K562 (cell line): ENCODE results near the gene MCM5. TPM values are rescaled to one million over a fixed set of nuclear protein-coding genes. Genes with fewer than 3 reads are reported as not detected.

Source experiments
- CBFA2T2 ChIP-seq: fragments of 450-650 bp; conservative IDR thresholded peaks from 2 replicates; pipeline ENCODE4 v1.6.1; 2017; ENCODE audit warnings: mild to moderate bottlenecking
- FOSL1 ChIP-seq: fragments of 200-800 bp; sonication (Bioruptor generic); conservative IDR thresholded peaks from 2 replicates; pipeline ENCODE4 v1.6.1; 2016; ENCODE audit warnings: missing genetic modification characterization, missing compliant biosample characterization
- GABPB2 ChIP-seq: fragments of 250-450 bp; sonication (Bioruptor Pico); conservative IDR thresholded peaks from 2 replicates; pipeline ENCODE4 v1.5.1; 2021; ENCODE audit warnings: mild to moderate bottlenecking
- HNRNPL ChIP-seq: fragments of 200-400 bp; formaldehyde crosslinking; IDR thresholded peaks from 2 replicates; pipeline ENCODE4 v1.6.1; 2017; ENCODE audit warnings: low read depth, mild to moderate bottlenecking, low read length
- HSF4 ChIP-seq: fragments of 250-450 bp; sonication (Bioruptor Pico); IDR thresholded peaks from 2 replicates; pipeline ENCODE4 v2.1.2; 2022; ENCODE audit warnings: mild to moderate bottlenecking, moderate library complexity, borderline replicate concordance
- KDM5B ChIP-seq: fragments of 200-600 bp; sonication (generic); IDR thresholded peaks from 2 replicates; pipeline ENCODE4 v1.6.1; 2012; ENCODE audit warnings: low read depth, mild to moderate bottlenecking, moderate library complexity, low read length, control low read depth, inconsistent platforms; ENCODE audit not compliant: insufficient replicate concordance
- MCM2 ChIP-seq: fragments of 450-650 bp; IDR thresholded peaks from 2 replicates; pipeline ENCODE4 v1.6.1; 2017; ENCODE audit warnings: low read depth, mild to moderate bottlenecking
- MCM5 ChIP-seq: fragments of 450-650 bp; IDR thresholded peaks from 2 replicates; pipeline ENCODE4 v1.6.1; 2016; ENCODE audit warnings: low read depth
- NR4A1 ChIP-seq, 2 experiments: fragments of 250-450 bp in 1 of 2; fragments of 450-650 bp in 1 of 2; sonication (Bioruptor Pico) in 1 of 2; IDR thresholded peaks; 2 replicates each; pipeline versions ENCODE4 v1.4.0 to v1.6.1; 2016 to 2020; ENCODE audit warnings: mild to moderate bottlenecking in 2 of 2, missing compliant biosample characterization in 1 of 2, missing genetic modification characterization in 1 of 2, moderate library complexity in 1 of 2
- SP2 ChIP-seq: IDR thresholded peaks from 2 replicates; pipeline ENCODE4 v1.6.1; 2011; ENCODE audit warnings: mild to moderate bottlenecking, low read depth, low read length, moderate library complexity; ENCODE audit not compliant: poor library complexity, severe bottlenecking; ENCODE audit errors: extremely low read depth
- STAG1 ChIP-seq: sonication (generic); formaldehyde crosslinking; IDR thresholded peaks from 2 replicates; pipeline ENCODE4 v1.5.0; 2020; ENCODE audit warnings: missing genetic modification reagents, borderline replicate concordance
- TEAD4 ChIP-seq, 2 experiments: sonication (generic) in 1 of 2; formaldehyde crosslinking in 1 of 2; IDR thresholded peaks; 2 replicates each; pipeline versions ENCODE4 v1.6.1 to v1.8.0; 2012 to 2022; ENCODE audit warnings: borderline replicate concordance in 1 of 2, inconsistent platforms in 1 of 2, low read length in 1 of 2, mild to moderate bottlenecking in 1 of 2, missing genetic modification reagents in 1 of 2
- ZBTB1 ChIP-seq: sonication (generic); formaldehyde crosslinking; IDR thresholded peaks from 2 replicates; pipeline ENCODE4 v1.8.1; 2023; ENCODE audit warnings: missing genetic modification reagents, low read depth, mild to moderate bottlenecking, borderline replicate concordance
- ZNF232 ChIP-seq: sonication (generic); formaldehyde crosslinking; IDR thresholded peaks from 2 replicates; pipeline ENCODE4 v1.8.0; 2022; ENCODE audit warnings: mild to moderate bottlenecking, missing genetic modification reagents
- ZNF41 ChIP-seq: fragments of 250-450 bp; sonication (Bioruptor Pico); conservative IDR thresholded peaks from 2 replicates; pipeline ENCODE4 v1.4.0; 2020; ENCODE audit warnings: mild to moderate bottlenecking
- polyA plus RNA-seq, 8 experiments: library from polyadenylated mRNA; depleted of rRNA in 4 of 8; stranded (reverse) in 5 of 8; unstranded in 3 of 8; fragments of >200 nt; fragmentation: Nextera tagmentation in 2 of 8; fragmentation: Illumina TruSeq in 1 of 8; extraction: Ambion mirVana in 2 of 8; extraction: Trizol in 1 of 8; gene quantifications; 2 replicates each; pipeline versions ENCODE4 v1.2.1 to v1.2.3, GENCODE V29; 2011 to 2014; ENCODE audit warnings: inconsistent platforms in 1 of 8, missing spikeins in 1 of 8
- total RNA-seq, 7 experiments: library from RNA; depleted of rRNA in 6 of 7; stranded (reverse); fragments of >200 nt in 6 of 7; fragmentation: Illumina TruSeq in 2 of 7; extraction: Trizol in 2 of 7; gene quantifications; 2 replicates each; pipeline versions ENCODE4 v1.2.1 to v1.2.3, GENCODE V29; 2011 to 2021; ENCODE audit warnings: low replicate concordance in 1 of 7
- TF ChIP-seq, protein P1 (sequence below): fragments of 450-650 bp; formaldehyde crosslinking; IDR thresholded peaks from 2 replicates; pipeline ENCODE4 v1.4.0; 2022; ENCODE audit warnings: missing genetic modification characterization
- TF ChIP-seq, protein P2 (sequence below): fragments of 250-450 bp; sonication (Bioruptor Pico); IDR thresholded peaks from 2 replicates; pipeline ENCODE4 v1.5.0; 2021
- TF ChIP-seq, protein P3 (sequence below), 3 experiments: fragments of 200-800 bp in 1 of 3; sonication (Bioruptor generic) in 1 of 3; sonication (generic) in 1 of 3; formaldehyde crosslinking in 1 of 3; IDR thresholded peaks; 2 replicates each; pipeline versions ENCODE4 v1.6.1 to v1.8.0; 2016 to 2022; ENCODE audit warnings: mild to moderate bottlenecking in 2 of 3, missing compliant biosample characterization in 2 of 3, missing genetic modification characterization in 2 of 3, missing genetic modification reagents in 1 of 3
- TF ChIP-seq, protein P4 (sequence below): fragments of 250-450 bp; sonication (Bioruptor Pico); IDR thresholded peaks from 2 replicates; pipeline ENCODE4 v1.4.0; 2020; ENCODE audit warnings: borderline replicate concordance
- TF ChIP-seq, protein P5 (sequence below): fragments of 450-650 bp; IDR thresholded peaks from 2 replicates; pipeline ENCODE4 v1.6.1; 2016; ENCODE audit warnings: borderline replicate concordance

MCM5 gene
- total and polyA plus RNA-seq, 9 of the 15 experiments (the other 6 are each of a cell fraction or from before 2014, with no cell fraction given): 5.6 to 180 (median 66.1) TPM

DNA sequence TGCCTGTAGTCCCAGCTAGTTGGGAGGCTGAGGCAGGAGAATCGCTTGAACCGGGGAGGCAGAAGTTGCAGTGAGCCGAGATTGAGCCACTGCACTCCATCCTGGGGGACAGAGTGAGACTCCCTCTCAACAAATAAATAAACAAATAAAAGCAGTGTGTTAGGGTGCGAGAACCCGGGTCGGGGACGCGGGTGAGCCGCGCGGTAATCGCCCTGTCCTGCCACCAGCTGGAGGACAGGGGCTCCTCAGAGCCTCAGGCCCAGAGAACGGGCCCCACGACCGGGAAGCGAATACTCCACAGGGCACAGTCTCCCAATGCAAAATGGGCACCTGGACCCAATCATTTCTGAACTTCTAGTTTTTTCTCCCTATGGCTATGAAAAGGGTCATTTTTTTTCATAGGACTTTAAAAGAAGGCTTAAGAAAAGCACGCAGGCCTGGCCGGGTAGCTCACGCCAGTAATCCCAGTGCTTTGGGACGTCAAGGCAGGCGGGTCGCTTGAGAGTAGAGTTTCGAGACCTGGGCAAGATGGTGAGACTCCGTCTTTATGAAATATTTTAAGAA is 744 bp upstream of the MCM5 start (continued):
- TF ChIP-seq, protein P1, sequence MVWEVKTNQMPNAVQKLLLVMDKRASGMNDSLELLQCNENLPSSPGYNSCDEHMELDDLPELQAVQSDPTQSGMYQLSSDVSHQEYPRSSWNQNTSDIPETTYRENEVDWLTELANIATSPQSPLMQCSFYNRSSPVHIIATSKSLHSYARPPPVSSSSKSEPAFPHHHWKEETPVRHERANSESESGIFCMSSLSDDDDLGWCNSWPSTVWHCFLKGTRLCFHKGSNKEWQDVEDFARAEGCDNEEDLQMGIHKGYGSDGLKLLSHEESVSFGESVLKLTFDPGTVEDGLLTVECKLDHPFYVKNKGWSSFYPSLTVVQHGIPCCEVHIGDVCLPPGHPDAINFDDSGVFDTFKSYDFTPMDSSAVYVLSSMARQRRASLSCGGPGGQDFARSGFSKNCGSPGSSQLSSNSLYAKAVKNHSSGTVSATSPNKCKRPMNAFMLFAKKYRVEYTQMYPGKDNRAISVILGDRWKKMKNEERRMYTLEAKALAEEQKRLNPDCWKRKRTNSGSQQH: no peak
- TF ChIP-seq ZNF41 (CRISPR knock-in tag) (no peak), KDM5B (peak; percentile 16), TEAD4 (IDR thresholded peaks at IDR 0.05; ENCODE audit: low read length) (no peak), TEAD4 (CRISPR knock-in tag; IDR thresholded peaks at IDR 0.05; ENCODE audit: borderline replicate concordance) (no peak), STAG1 (CRISPR knock-in tag) (no peak), FOSL1 (tag) (0 out of 2 replicates have a peak, but pooled peaks have one; percentile 14), SP2 (no peak), MCM5 (no peak), HSF4 (no peak), CBFA2T2 (no peak), GABPB2 (no peak), ZBTB1 (CRISPR knock-in tag) (no peak), NR4A1 (CRISPR knock-in tag; IDR thresholded peaks at IDR 0.05) (no peak), NR4A1 (tag; IDR thresholded peaks at IDR 0.05) (0 out of 2 replicates have a peak, but pooled peaks have one; percentile 31), MCM2 (no peak), ZNF232 (CRISPR knock-in tag) (no peak), HNRNPL (no peak)
- TF ChIP-seq, protein P2, sequence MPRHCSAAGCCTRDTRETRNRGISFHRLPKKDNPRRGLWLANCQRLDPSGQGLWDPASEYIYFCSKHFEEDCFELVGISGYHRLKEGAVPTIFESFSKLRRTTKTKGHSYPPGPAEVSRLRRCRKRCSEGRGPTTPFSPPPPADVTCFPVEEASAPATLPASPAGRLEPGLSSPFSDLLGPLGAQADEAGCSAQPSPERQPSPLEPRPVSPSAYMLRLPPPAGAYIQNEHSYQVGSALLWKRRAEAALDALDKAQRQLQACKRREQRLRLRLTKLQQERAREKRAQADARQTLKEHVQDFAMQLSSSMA (CRISPR knock-in tag): no peak
- TF ChIP-seq, protein P3, sequence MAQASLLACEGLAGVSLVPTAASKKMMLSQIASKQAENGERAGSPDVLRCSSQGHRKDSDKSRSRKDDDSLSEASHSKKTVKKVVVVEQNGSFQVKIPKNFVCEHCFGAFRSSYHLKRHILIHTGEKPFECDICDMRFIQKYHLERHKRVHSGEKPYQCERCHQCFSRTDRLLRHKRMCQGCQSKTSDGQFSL (CRISPR knock-in tag; IDR thresholded peaks at IDR 0.05): no peak
- TF ChIP-seq, protein P3 (tag; IDR thresholded peaks at IDR 0.05): no peak
- TF ChIP-seq, protein P4, sequence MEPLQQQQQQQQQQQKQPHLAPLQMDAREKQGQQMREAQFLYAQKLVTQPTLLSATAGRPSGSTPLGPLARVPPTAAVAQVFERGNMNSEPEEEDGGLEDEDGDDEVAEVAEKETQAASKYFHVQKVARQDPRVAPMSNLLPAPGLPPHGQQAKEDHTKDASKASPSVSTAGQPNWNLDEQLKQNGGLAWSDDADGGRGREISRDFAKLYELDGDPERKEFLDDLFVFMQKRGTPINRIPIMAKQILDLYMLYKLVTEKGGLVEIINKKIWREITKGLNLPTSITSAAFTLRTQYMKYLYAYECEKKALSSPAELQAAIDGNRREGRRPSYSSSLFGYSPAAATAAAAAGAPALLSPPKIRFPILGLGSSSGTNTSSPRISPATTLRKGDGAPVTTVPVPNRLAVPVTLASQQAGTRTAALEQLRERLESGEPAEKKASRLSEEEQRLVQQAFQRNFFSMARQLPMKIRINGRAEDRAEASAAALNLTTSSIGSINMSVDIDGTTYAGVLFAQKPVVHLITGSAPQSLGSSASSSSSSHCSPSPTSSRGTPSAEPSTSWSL (CRISPR knock-in tag): no peak
- TF ChIP-seq, protein P5, sequence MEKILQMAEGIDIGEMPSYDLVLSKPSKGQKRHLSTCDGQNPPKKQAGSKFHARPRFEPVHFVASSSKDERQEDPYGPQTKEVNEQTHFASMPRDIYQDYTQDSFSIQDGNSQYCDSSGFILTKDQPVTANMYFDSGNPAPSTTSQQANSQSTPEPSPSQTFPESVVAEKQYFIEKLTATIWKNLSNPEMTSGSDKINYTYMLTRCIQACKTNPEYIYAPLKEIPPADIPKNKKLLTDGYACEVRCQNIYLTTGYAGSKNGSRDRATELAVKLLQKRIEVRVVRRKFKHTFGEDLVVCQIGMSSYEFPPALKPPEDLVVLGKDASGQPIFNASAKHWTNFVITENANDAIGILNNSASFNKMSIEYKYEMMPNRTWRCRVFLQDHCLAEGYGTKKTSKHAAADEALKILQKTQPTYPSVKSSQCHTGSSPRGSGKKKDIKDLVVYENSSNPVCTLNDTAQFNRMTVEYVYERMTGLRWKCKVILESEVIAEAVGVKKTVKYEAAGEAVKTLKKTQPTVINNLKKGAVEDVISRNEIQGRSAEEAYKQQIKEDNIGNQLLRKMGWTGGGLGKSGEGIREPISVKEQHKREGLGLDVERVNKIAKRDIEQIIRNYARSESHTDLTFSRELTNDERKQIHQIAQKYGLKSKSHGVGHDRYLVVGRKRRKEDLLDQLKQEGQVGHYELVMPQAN: no peak
